Left ventricle myocardium superior (tissue), 1 donor: ENCODE results near the gene GTPBP10. TPM values are rescaled to one million over a fixed set of nuclear protein-coding genes. Genes with fewer than 3 reads are reported as not detected.
"Not testable (repeated sequence)": the region's sequence is repeated elsewhere in the genome, so short reads cannot be mapped to it uniquely, and the experiment has no call there.

Source experiments
- ATAC-seq: fragments of 200-7000 bp; cut with Tn5 transposase; one replicate; pipeline ENCODE4 v1.9.1; 2020; ENCODE audit warnings: mild to moderate bottlenecking, moderate library complexity
- DNase-seq: peaks from one replicate; pipeline ENCODE4 v3.0.0-alpha.2; 2020
- intact Hi-C: fragments of 100-400 bp; cut with micrococcal nuclease; formaldehyde crosslinking; loops from one replicate; pipeline ENCODE4 v1.11.0; 2022
- total RNA-seq: library from RNA; stranded (reverse); fragmentation: NEBNext Ultra II Directional; extraction: Animal tissue kit (Norgen Biotek cat#: 25700); gene quantifications from one replicate; pipeline ENCODE4 v1.2.1, GENCODE V29; 2021
- donor health status: DM: no; HTN: yes; CAD: no; lungs with severe emphysema.

GTPBP10 gene
- total RNA-seq, 1 donor from 2014 or later, result 25.9 TPM

- DNase-seq (no peak), ATAC-seq (no peak)
- intact Hi-C loops, result loop anchor here (5.0 kb wide), 1 partner anchor 53 kb away; the partner anchor contains the start of gene CLDN12
These were observed 2.8 kb downstream of the GTPBP10 start for GRCh38 chr7:90349305-90349704.

GRCh38 chr7:90350032-90350431 is 3.5 kb downstream of the GTPBP10 start:
- ATAC-seq, intact Hi-C loops, DNase-seq: not testable (repeated sequence)

- intact Hi-C loops, result no loop called here
- ATAC-seq (no peak), DNase-seq (no peak)
These were observed 5.5 kb downstream of the GTPBP10 start for GRCh38 chr7:90351987-90352386.

- ATAC-seq (no peak), DNase-seq (no peak)
- intact Hi-C loops, result no loop called here
These were observed 36.9 kb downstream of the GTPBP10 start for GRCh38 chr7:90383422-90383821.

- intact Hi-C loops, result no loop called here
- no peak for ATAC-seq
- DNase-seq, result no peak
These were observed 37.3 kb downstream of the GTPBP10 start for GRCh38 chr7:90383861-90384260.

- intact Hi-C loops, result no loop called here
- DNase-seq (no peak), ATAC-seq (no peak)
These were observed 37.9 kb downstream of the GTPBP10 start for GRCh38 chr7:90384433-90384832.

GRCh38 chr7:90387470-90388240 is 41.1 kb downstream of the GTPBP10 start:
- DNase-seq (no peak), ATAC-seq (no peak)
- intact Hi-C loops, result no loop called here

GRCh38 chr7:90390926-90391325 is 44.4 kb downstream of the GTPBP10 start:
- ATAC-seq (no peak), DNase-seq (no peak)
- intact Hi-C loops, result no loop called here

- intact Hi-C loops, result no loop called here
- DNase-seq (no peak), ATAC-seq (no peak)
These were observed 45.0 kb downstream of the GTPBP10 start for GRCh38 chr7:90391488-90391887.

- ATAC-seq, result no peak
- DNase-seq, result no peak
- intact Hi-C loops, result no loop called here
These were observed 49.9 kb downstream of the GTPBP10 start for GRCh38 chr7:90396420-90396819.

- ATAC-seq (no peak), DNase-seq (no peak)
- intact Hi-C loops, result loop anchor here (5.0 kb wide), 1 partner anchor 55 kb away; the partner anchor contains the start of gene GTPBP10
These were observed 55.5 kb downstream of the GTPBP10 start for GRCh38 chr7:90401989-90402388.

GRCh38 chr7:90402785-90403173 is 56.3 kb downstream of the GTPBP10 start:
- intact Hi-C loops, result loop anchor here (5.0 kb wide), 1 partner anchor 55 kb away; the partner anchor contains the start of gene GTPBP10
- ATAC-seq (no peak), DNase-seq (no peak)

- intact Hi-C loops, result loop anchor here (5.0 kb wide), 1 partner anchor 56 kb away; the partner anchor contains the start of gene GTPBP10
- ATAC-seq, result peak; percentile 95
- peak; percentile 89 for DNase-seq
These were observed 56.9 kb downstream of the GTPBP10 start, which contains the start of gene CLDN12 for GRCh38 chr7:90403174-90404113. Gene CLDN12, plus strand, starts transcription at chr7:90403461. Its CDS starts 9,216 bp downstream, at chr7:90412677.

- ATAC-seq (no peak), DNase-seq (no peak)
- intact Hi-C loops, result loop anchor here (5.0 kb wide), 1 partner anchor 57 kb away; the partner anchor contains the start of gene GTPBP10
These were observed 58.3 kb downstream of the GTPBP10 start for GRCh38 chr7:90404777-90405176.

GRCh38 chr7:90407484-90407821 is 60.9 kb downstream of the GTPBP10 start:
- intact Hi-C loops, result no loop called here

GRCh38 chr7:90408142-90408541 is 61.6 kb downstream of the GTPBP10 start:
- intact Hi-C loops, result no loop called here
- ATAC-seq (no peak), DNase-seq (no peak)

More at GRCh38 chr7:90407484-90407821, 60.9 kb downstream of the GTPBP10 start:
- ATAC-seq (no peak), DNase-seq (no peak)

- intact Hi-C loops, result no loop called here
- ATAC-seq (peak; percentile 49), DNase-seq (no peak)
These were observed 63.2 kb downstream of the GTPBP10 start for GRCh38 chr7:90409667-90410066.

GRCh38 chr7:90411510-90411909 is 65.0 kb downstream of the GTPBP10 start:
- intact Hi-C loops, result no loop called here
- DNase-seq, result no peak
- no peak for ATAC-seq

GRCh38 chr7:90412458-90413184 is 66.1 kb downstream of the GTPBP10 start:
- DNase-seq (no peak), ATAC-seq (peak; percentile 37)
- intact Hi-C loops, result no loop called here
